Aorta (tissue), 5 donors: Measurements from ENCODE around the gene GAREM1. TPM values are rescaled to one million over a fixed set of nuclear protein-coding genes. Genes with fewer than 3 reads are reported as not detected.
"Not testable (repeated sequence)": the region's sequence is repeated elsewhere in the genome, so short reads cannot be mapped to it uniquely, and the experiment has no call there.

Experiments
- ATAC-seq: fragments of 200-7000 bp; cut with Tn5 transposase; one replicate; pipeline ENCODE4 v1.9.1; 2022; ENCODE audit warnings: moderate library complexity; ENCODE audit not compliant: low FRiP score
- DNase-seq, 2 donors: peaks; one replicate each; pipeline ENCODE4 v3.0.0-alpha.2; 2020
- H3K27ac ChIP-seq, 2 donors: one replicate each; pipeline ENCODE4 v1.5.1; 2013; ENCODE audit warnings: low read length in 2 of 2, mild to moderate bottlenecking in 2 of 2, moderate library complexity in 2 of 2, control low read depth in 1 of 2, inconsistent platforms in 1 of 2, low read depth in 1 of 2
- H3K27me3 ChIP-seq, 2 donors: one replicate each; pipeline ENCODE4 v1.6.1; 2013; ENCODE audit warnings: control low read depth in 1 of 2, low read length in 1 of 2, mild to moderate bottlenecking in 1 of 2, moderate library complexity in 1 of 2; ENCODE audit not compliant: insufficient read depth in 2 of 2, control insufficient read depth in 1 of 2
- H3K36me3 ChIP-seq, 2 donors: one replicate each; pipeline ENCODE4 v1.6.1; 2013; ENCODE audit warnings: control low read depth in 1 of 2, low read length in 1 of 2, mild to moderate bottlenecking in 1 of 2; ENCODE audit not compliant: insufficient read depth in 2 of 2, control insufficient read depth in 1 of 2
- H3K4me1 ChIP-seq, 2 donors: one replicate each; pipeline ENCODE4 v1.6.1; 2013; ENCODE audit warnings: low read length in 2 of 2, control low read depth in 1 of 2, mild to moderate bottlenecking in 1 of 2, moderate library complexity in 1 of 2; ENCODE audit not compliant: insufficient read depth in 2 of 2, control insufficient read depth in 1 of 2
- H3K4me3 ChIP-seq, 2 donors: one replicate each; pipeline ENCODE4 v1.5.1; 2013; ENCODE audit warnings: low read length in 2 of 2, control low read depth in 1 of 2, mild to moderate bottlenecking in 1 of 2
- H3K9me3 ChIP-seq: one replicate; pipeline ENCODE4 v1.6.1; 2013; ENCODE audit warnings: mild to moderate bottlenecking, low read length; ENCODE audit not compliant: control insufficient read depth
- WGBS, 2 donors: extraction: QIAGEN DNeasy Blood & Tissue Kit; methylation state at CpG; one replicate each; pipeline ENCODE4 v1.1.7; 2013; 5-methylcytosine and 5-hydroxymethylcytosine counted together
- intact Hi-C, 2 donors: fragments of 100-400 bp; cut with DNase I; formaldehyde crosslinking; loops; one replicate each; pipeline versions ENCODE4 v1.14.2 to v1.15.0; 2022
- polyA plus RNA-seq, 2 donors: library from polyadenylated mRNA; stranded (reverse); fragments of 200-250 nt; gene quantifications; one replicate each; pipeline ENCODE4 v1.2.3, GENCODE V29; 2013
- total RNA-seq, 2 donors: library from RNA; stranded (reverse); fragmentation: NEBNext Ultra II Directional; extraction: Animal tissue kit (Norgen Biotek cat#: 25700); gene quantifications; one replicate each; pipeline ENCODE4 v1.2.1, GENCODE V29; 2021
- donor health status: healthy with polysubstance abuse.
- donor health status: Bipolar disorder and iron deficiency.
- donor health status: DM: no; HTN: no; CAD: no.
- donor health status: DM: no; HTN: no; CAD: no.
- donor health status: DM: yes; HTN: yes; CAD: no.

GAREM1 gene
- total and polyA plus RNA-seq, 4 donors: 2.4 to 24.0 (median 7.0) TPM

GRCh38 chr18:32233348-32233747, 237.3 kb downstream of the GAREM1 start:
- WGBS, 2 donors: 95% methylated on average over 15 of the region's 15 CpGs
- intact Hi-C loops, ATAC-seq: not testable (repeated sequence)

GRCh38 chr18:32219431-32220018, 251.2 kb downstream of the GAREM1 start:
- Histone ChIP-seq H3K4me1 (no peaks in the 10 kb centered on the region), H3K27ac (no peak overlapping the region), H3K4me3 (no peak overlapping the region), H3K36me3 (no peaks in the 10 kb centered on the region), H3K27me3 (no peaks in the 10 kb centered on the region), H3K9me3 (no peaks in the 10 kb centered on the region)
- DNase-seq (no peak), ATAC-seq (no peak)
- intact Hi-C loops: no loop called here
- 54 to 73% methylated on average over 3 of the region's 3 CpGs for WGBS, 2 donors

More at GRCh38 chr18:32233348-32233747, 237.3 kb downstream of the GAREM1 start:
- not testable (repeated sequence) for H3K4me1 ChIP-seq, H3K9me3 ChIP-seq, H3K27me3 ChIP-seq, H3K4me3 ChIP-seq, H3K27ac ChIP-seq, DNase-seq, H3K36me3 ChIP-seq

- WGBS, 2 donors: 95 to 98% methylated on average over 2 of the region's 2 CpGs
- H3K4me3 ChIP-seq: no peak overlapping the region
- H3K9me3 ChIP-seq: no peaks in the 10 kb centered on the region
These were observed 254.3 kb downstream of the GAREM1 start for GRCh38 chr18:32216390-32216789.

GRCh38 chr18:32213693-32214092, 257.0 kb downstream of the GAREM1 start:
- no peaks in the 10 kb centered on the region for H3K4me1 ChIP-seq
- no peak overlapping the region for H3K4me3 ChIP-seq
- no peaks in the 10 kb centered on the region for H3K9me3 ChIP-seq
- no peak overlapping the region for H3K27ac ChIP-seq
- no peak for ATAC-seq
- no peaks in the 10 kb centered on the region for H3K27me3 ChIP-seq
- intact Hi-C loops: no loop called here
- no peaks in the 10 kb centered on the region for H3K36me3 ChIP-seq
- no peak for DNase-seq
- 88 to 92% methylated on average over 2 of the region's 2 CpGs for WGBS, 2 donors

More at GRCh38 chr18:32216390-32216789, 254.3 kb downstream of the GAREM1 start:
- no peak for DNase-seq
- Histone ChIP-seq H3K27me3 (no peaks in the 10 kb centered on the region), H3K4me1 (no peaks in the 10 kb centered on the region), H3K36me3 (no peaks in the 10 kb centered on the region), H3K27ac (no peak overlapping the region)
- intact Hi-C loops: no loop called here
- ATAC-seq: no peak
